LNCaP clone FGC (cell line): ENCODE results near the gene PSMB2.

Experiments
- DNase-seq: peaks from one replicate; pipeline ENCODE4 v3.0.0-alpha.2; 2011; ENCODE audit warnings: low read depth
- H3K4me3 ChIP-seq: 2 replicates; pipeline ENCODE4 v1.5.1; 2011; ENCODE audit warnings: mild to moderate bottlenecking, low read depth, low read length, control low read depth
- CTCF ChIP-seq: IDR thresholded peaks from 2 replicates; pipeline ENCODE4 v1.5.1; 2012; ENCODE audit warnings: mild to moderate bottlenecking; ENCODE audit not compliant: control insufficient read depth, insufficient read depth; ENCODE audit errors: extremely low read depth

The PSMB2 gene

GRCh38 chr1:35560256-35561225 is 80.8 kb downstream of the PSMB2 start:
- peak overlapping the region; percentile 30; the same call in 1 of the 2 replicates for H3K4me3 ChIP-seq
- no peak for DNase-seq
- TF ChIP-seq CTCF = no peak

- no peak overlapping the region for H3K4me3 ChIP-seq
- no peak for DNase-seq
- no peak for TF ChIP-seq CTCF
Observed at GRCh38 chr1:35559317-35559944, 81.9 kb downstream of the PSMB2 start.

- H3K4me3 ChIP-seq = peak overlapping the region; percentile 92
Observed at GRCh38 chr1:35558374-35559316, 82.7 kb downstream of the PSMB2 start.

GRCh38 chr1:35557611-35558373 is 83.5 kb downstream of the PSMB2 start, which contains the start of gene NCDN:
TSS of gene NCDN (plus strand) at chr1:35557799. CDS start at chr1:35558191, 392 bp downstream.
- no peak for TF ChIP-seq CTCF
- H3K4me3 ChIP-seq = peak within 1 kb of the TSS; percentile 92
- DNase-seq = peak; percentile 93

More at GRCh38 chr1:35558374-35559316, 82.7 kb downstream of the PSMB2 start:
- DNase-seq = no peak
- peak; percentile 22; the same call in 1 of the 2 replicates for TF ChIP-seq CTCF

- no peak for TF ChIP-seq CTCF
- DNase-seq = peak; percentile 62
- peak within 1 kb of the TSS; percentile 92 for H3K4me3 ChIP-seq
Observed at GRCh38 chr1:35557118-35557610, 84.2 kb downstream of the PSMB2 start, which contains the start of gene KIAA0319L. TSS of gene KIAA0319L (minus strand) at chr1:35557403. CDS start at chr1:35554491, 2,912 bp downstream.
